Central memory CD4-positive, alpha-beta T cell (primary cell): ENCODE measurements around the gene TOP1.

Source experiments
- DNase-seq: peaks from one replicate; pipeline ENCODE4 v3.0.0; 2022

The TOP1 gene

GRCh38 chr20:41058674-41059635, 30.3 kb downstream of the TOP1 start:
- no peak for DNase-seq

- DNase-seq: no peak
Measured at GRCh38 chr20:41061155-41061554, 32.5 kb downstream of the TOP1 start.

- no peak for DNase-seq
Measured at GRCh38 chr20:41063442-41063841, 34.8 kb downstream of the TOP1 start.

- DNase-seq: no peak
Measured at GRCh38 chr20:41064377-41064776, 35.8 kb downstream of the TOP1 start.

- no peak for DNase-seq
Measured at GRCh38 chr20:41065716-41066115, 37.1 kb downstream of the TOP1 start.

GRCh38 chr20:41068806-41069205, 40.2 kb downstream of the TOP1 start:
- no peak for DNase-seq

- DNase-seq: no peak
Measured at GRCh38 chr20:41072190-41072863, 43.7 kb downstream of the TOP1 start.

- no peak for DNase-seq
Measured at GRCh38 chr20:41072915-41073314, 44.3 kb downstream of the TOP1 start.

- DNase-seq: no peak
Measured at GRCh38 chr20:41074441-41074840, 45.8 kb downstream of the TOP1 start.

GRCh38 chr20:41076776-41077175, 48.2 kb downstream of the TOP1 start:
- DNase-seq: no peak

GRCh38 chr20:41078329-41078728, 49.7 kb downstream of the TOP1 start:
- DNase-seq: no peak

GRCh38 chr20:41079066-41079465, 50.4 kb downstream of the TOP1 start:
- DNase-seq: no peak

- no peak for DNase-seq
Measured at GRCh38 chr20:41080866-41081265, 52.2 kb downstream of the TOP1 start.

- DNase-seq: no peak
Measured at GRCh38 chr20:41081276-41081814, 52.7 kb downstream of the TOP1 start.

- DNase-seq: no peak
Measured at GRCh38 chr20:41082306-41082705, 53.7 kb downstream of the TOP1 start.

GRCh38 chr20:41085606-41086005, 57.0 kb downstream of the TOP1 start:
- no peak for DNase-seq

- no peak for DNase-seq
Measured at GRCh38 chr20:41086402-41087324, 58.0 kb downstream of the TOP1 start.

- DNase-seq: no peak
Measured at GRCh38 chr20:41087325-41087685, 58.7 kb downstream of the TOP1 start.

GRCh38 chr20:41087777-41088176, 59.2 kb downstream of the TOP1 start:
- DNase-seq: no peak

- no peak for DNase-seq
Measured at GRCh38 chr20:41089555-41089954, 60.9 kb downstream of the TOP1 start.

- no peak for DNase-seq
Measured at GRCh38 chr20:41091927-41092326, 63.3 kb downstream of the TOP1 start.

- DNase-seq: no peak
Measured at GRCh38 chr20:41094353-41095055, 65.9 kb downstream of the TOP1 start.
